GM19023 (cell line): ENCODE measurements around the gene ZNF70.

Experiments
- ATAC-seq: cut with Tn5 transposase; IDR thresholded peaks from one replicate; pipeline ENCODE4 v1.9.1; 2021; ENCODE audit warnings: mild to moderate bottlenecking, moderate library complexity; ENCODE audit not compliant: unreplicated experiment

The ZNF70 gene

GRCh38 chr22:23720855-23721254 is 30.1 kb downstream of the ZNF70 start:
- no peak for ATAC-seq

- no peak for ATAC-seq
Measured at GRCh38 chr22:23718371-23719165, 32.3 kb downstream of the ZNF70 start.

GRCh38 chr22:23716811-23717801 is 33.8 kb downstream of the ZNF70 start:
- ATAC-seq: peak; percentile 85

- ATAC-seq: no peak
Measured at GRCh38 chr22:23715806-23716375, 35.0 kb downstream of the ZNF70 start.

GRCh38 chr22:23714596-23715578 is 36.0 kb downstream of the ZNF70 start:
- no peak for ATAC-seq

- no peak for ATAC-seq
Measured at GRCh38 chr22:23713696-23714595, 37.0 kb downstream of the ZNF70 start.

GRCh38 chr22:23712256-23712655 is 38.7 kb downstream of the ZNF70 start:
- ATAC-seq: no peak

- ATAC-seq: no peak
Measured at GRCh38 chr22:23709107-23709506, 41.8 kb downstream of the ZNF70 start.

GRCh38 chr22:23708270-23708669 is 42.6 kb downstream of the ZNF70 start:
- ATAC-seq: no peak

GRCh38 chr22:23705358-23705757 is 45.6 kb downstream of the ZNF70 start:
- ATAC-seq: no peak

- ATAC-seq: no peak
Measured at GRCh38 chr22:23704829-23705228, 46.1 kb downstream of the ZNF70 start.

- ATAC-seq: no peak
Measured at GRCh38 chr22:23704062-23704461, 46.9 kb downstream of the ZNF70 start.

- no peak for ATAC-seq
Measured at GRCh38 chr22:23700706-23701105, 50.2 kb downstream of the ZNF70 start.

- no peak for ATAC-seq
Measured at GRCh38 chr22:23698673-23699235, 52.2 kb downstream of the ZNF70 start.

GRCh38 chr22:23698094-23698493 is 52.8 kb downstream of the ZNF70 start:
- no peak for ATAC-seq

GRCh38 chr22:23697031-23697970 is 53.6 kb downstream of the ZNF70 start:
- ATAC-seq: no peak

GRCh38 chr22:23696326-23696851 is 54.5 kb downstream of the ZNF70 start:
- ATAC-seq: peak; percentile 79
